Mononuclear cell (primary cell): ENCODE measurements around the gene NFAM1. TPM values are rescaled to one million over a fixed set of nuclear protein-coding genes. Genes with fewer than 3 reads are reported as not detected.

Source experiments
- H3K27me3 ChIP-seq: 2 replicates; pipeline ENCODE4 v1.6.0; 2011; ENCODE audit warnings: low read length, control low read depth; ENCODE audit not compliant: insufficient read depth
- H3K4me1 ChIP-seq: 2 replicates; pipeline ENCODE4 v1.5.1; 2011; ENCODE audit warnings: mild to moderate bottlenecking, low read length, control low read depth; ENCODE audit not compliant: insufficient read depth
- H3K4me3 ChIP-seq: 2 replicates; pipeline ENCODE4 v1.5.1; 2011; ENCODE audit warnings: mild to moderate bottlenecking, low read length, moderate library complexity
- H3K9me3 ChIP-seq: 2 replicates; pipeline ENCODE4 v1.5.1; 2011; ENCODE audit warnings: low read depth, mild to moderate bottlenecking, control low read depth, low read length
- total RNA-seq: library from RNA; depleted of rRNA; stranded (reverse); fragments of >200 nt; gene quantifications from one replicate; pipeline ENCODE4 v1.2.3, GENCODE V29; 2012

The NFAM1 gene
- total RNA-seq, 1 donor, result 14.2 TPM

DNA sequence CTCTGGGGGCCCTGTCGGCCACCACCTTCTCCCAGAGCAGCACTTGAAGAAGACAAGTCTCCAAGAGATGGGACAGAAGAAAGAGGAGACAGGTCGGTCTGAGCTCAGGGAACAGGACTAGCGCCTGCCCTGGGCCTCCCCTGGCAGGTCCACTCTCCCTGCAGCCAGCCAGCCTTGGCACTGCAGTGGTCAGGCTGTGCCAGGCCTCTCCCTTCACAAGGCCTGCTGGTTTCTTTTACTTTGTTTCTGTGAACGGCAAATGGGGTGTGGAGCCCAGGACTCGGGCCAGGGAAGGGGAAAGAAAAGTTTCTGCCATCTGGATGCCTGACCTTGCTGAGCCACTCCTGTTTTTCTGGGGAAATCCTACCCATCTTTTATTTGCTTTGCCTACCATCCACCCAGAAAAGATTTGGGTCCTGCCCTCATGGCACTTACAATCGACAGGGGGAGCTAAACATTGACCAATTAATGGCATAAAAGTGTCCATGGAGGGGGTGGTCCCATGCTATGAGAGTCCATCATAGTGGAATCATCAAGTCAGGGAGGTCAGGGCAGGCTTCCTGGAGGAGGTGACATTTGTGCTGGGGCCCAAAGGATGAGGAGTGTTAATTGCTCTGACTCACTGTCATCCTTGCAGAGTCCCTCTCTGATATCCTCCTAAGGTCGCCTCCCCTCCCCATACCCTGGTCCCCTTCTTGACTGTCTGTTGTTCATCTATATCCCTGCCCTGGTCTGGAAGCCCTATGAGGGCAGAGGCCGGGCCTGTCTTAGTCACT, 65.2 kb downstream of the NFAM1 start:
- Histone ChIP-seq H3K27me3 (peaks cover 53% of the 10 kb centered on the region), H3K4me1 (peaks cover 21% of the 10 kb centered on the region)

DNA sequence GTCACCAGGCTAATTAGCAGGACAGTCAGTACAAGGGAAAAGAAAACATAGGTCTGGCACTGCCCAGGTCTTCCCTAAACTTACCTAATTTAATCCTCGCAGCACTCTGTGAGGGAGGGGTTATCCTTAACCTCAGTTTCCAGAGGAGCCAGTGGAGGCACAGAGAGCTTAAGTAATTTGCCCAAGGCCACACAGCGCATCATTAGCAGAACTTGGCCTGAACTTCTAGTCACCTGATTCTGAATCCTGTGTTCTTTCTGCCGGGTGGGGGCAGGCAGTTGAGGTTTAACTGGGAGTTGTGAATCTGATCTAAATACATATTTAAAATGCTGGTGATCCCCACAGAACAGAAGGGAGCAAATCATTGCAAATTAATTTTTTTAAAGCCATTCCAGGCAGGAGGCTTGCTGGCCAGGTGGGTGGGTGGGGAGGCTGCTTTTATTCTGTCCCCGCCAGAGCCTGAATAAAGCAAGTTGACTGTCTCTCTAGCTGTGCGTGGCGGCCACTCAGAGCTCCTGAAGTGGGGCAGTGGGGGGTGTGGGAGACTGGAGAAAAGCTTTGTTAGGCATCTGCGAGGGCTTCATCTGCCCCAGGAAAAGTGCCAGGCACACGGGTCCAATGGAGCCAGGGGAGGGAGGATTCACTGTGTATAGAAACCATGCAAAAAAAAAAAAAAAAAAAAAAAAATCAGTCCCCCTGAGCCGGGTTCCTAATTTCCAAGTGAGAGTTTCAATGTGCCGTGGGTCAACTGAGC, 66.1 kb downstream of the NFAM1 start:
- Histone ChIP-seq H3K9me3 (no peaks in the 10 kb centered on the region), H3K27me3 (peaks cover 53% of the 10 kb centered on the region), H3K4me3 (no peak overlapping the region), H3K4me1 (peaks cover 21% of the 10 kb centered on the region)

More for the DNA sequence above, 65.2 kb downstream of the NFAM1 start:
- Histone ChIP-seq H3K9me3 (no peaks in the 10 kb centered on the region), H3K4me3 (no peak overlapping the region)

DNA sequence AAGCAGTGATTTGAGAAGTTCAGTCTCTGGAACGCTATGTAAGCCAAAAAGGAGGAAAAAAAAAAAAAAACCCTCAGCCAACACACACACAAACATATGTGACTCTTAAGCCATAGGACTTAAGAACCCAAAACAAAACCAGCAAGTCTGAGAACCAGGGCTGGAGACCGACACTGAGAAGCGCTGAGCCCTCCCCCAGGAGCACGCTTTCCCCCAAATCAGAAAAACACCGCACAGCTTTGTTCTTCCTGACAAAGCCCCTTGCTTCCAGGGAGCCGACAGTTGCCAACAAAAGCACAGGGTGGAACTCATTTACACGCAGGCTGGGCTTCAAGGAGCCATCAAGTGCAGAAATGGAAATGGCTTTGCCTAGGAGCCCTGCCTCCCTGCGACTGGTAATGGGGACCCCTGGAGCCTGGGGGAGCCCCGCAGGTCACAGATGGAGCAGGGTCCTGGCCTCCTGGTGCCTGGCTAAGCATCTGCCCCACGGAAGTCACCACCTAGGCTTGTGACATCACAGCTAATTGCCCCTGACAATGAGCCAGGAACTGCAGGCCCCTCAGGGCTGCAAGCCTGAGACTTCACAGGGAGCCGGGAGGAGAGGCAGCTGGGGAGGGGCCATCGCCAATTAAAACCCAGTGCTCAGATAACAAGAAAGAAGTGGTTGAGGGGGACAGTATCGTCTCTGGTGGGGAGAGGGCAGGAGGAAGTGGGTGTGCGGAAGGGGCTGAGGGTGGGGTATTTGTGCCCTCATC, 66.9 kb downstream of the NFAM1 start:
- Histone ChIP-seq H3K27me3 (peaks cover 53% of the 10 kb centered on the region), H3K4me1 (peaks cover 21% of the 10 kb centered on the region), H3K9me3 (no peaks in the 10 kb centered on the region), H3K4me3 (no peak overlapping the region)

DNA sequence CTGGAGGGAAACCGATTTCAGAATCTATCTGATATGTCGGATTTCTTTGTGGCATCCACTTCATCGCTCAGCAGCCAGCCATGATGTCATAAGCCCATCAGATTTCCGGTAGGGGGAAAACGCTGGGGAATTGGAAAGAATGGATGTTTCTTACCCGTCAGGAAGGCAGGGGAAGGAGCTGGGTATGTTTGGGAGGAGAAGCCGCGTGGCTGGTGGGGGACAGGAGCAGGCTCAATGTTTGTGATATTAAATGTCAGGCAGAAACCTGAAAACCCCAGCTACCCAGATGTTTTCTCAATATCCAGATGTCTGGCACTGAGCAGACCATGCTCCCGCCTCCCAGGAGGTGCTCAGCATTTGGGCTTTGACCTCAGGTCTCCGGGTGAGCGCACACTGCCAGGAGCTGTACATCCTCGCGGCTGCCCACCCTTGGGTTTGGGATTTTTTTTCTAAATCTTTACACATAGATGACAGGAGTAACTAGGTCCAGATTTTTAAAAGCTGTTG, 67.5 kb downstream of the NFAM1 start:
- no peaks in the 10 kb centered on the region for H3K9me3 ChIP-seq
- H3K4me1 ChIP-seq, result peaks cover 18% of the 10 kb centered on the region
- peaks cover 53% of the 10 kb centered on the region for H3K27me3 ChIP-seq
- H3K4me3 ChIP-seq, result no peak overlapping the region

DNA sequence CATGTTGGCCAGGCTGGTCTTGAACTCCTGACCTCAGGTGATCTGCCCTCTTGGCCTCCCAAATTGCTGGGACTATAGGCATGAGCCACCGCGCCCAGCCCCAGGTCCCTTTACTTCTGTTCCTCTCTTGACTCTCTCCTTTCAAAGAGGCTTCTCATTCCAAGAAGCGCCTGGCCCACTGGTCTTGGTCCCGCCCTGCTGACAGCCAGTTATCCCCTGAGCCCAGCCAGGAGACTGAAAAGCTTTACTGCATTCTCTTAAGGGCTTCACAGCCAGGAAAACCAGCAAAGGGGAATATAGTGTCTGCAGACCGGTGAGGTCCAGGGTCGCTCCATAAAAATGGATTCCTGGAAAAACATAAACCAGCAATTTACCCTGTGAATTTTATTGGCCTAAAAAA, 68.3 kb downstream of the NFAM1 start:
- H3K4me1 ChIP-seq, result peaks cover 12% of the 10 kb centered on the region
- H3K4me3 ChIP-seq, result no peak overlapping the region
- peaks cover 53% of the 10 kb centered on the region for H3K27me3 ChIP-seq
- H3K9me3 ChIP-seq, result no peaks in the 10 kb centered on the region

- Histone ChIP-seq H3K9me3 (no peaks in the 10 kb centered on the region), H3K4me1 (no peaks in the 10 kb centered on the region), H3K4me3 (no peak overlapping the region), H3K27me3 (peaks cover 30% of the 10 kb centered on the region)
These were observed 70.7 kb downstream of the NFAM1 start for GRCh38 chr22:42361523-42361922.

DNA sequence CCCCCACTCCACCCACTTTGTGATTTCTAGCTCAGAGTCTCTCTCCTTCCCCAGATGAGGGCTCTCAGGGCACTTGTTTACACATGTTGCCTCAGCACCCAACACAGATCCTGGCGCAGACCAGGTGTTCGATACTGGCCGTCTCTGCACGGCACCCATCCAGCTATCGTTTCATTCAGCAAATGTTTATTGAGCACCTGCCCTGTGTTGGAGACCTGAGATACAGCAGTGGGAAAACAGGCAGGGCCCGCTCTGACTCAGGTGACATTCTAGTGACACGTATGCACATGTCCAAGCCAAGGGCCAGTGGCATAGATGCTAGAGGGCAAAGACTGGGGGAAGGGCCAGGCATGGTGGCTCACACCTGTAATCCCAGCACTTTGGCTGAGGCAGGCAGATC, 71.9 kb downstream of the NFAM1 start:
- peaks cover 18% of the 10 kb centered on the region for H3K27me3 ChIP-seq
- no peak overlapping the region for H3K4me3 ChIP-seq
- no peaks in the 10 kb centered on the region for H3K9me3 ChIP-seq
- no peaks in the 10 kb centered on the region for H3K4me1 ChIP-seq

DNA sequence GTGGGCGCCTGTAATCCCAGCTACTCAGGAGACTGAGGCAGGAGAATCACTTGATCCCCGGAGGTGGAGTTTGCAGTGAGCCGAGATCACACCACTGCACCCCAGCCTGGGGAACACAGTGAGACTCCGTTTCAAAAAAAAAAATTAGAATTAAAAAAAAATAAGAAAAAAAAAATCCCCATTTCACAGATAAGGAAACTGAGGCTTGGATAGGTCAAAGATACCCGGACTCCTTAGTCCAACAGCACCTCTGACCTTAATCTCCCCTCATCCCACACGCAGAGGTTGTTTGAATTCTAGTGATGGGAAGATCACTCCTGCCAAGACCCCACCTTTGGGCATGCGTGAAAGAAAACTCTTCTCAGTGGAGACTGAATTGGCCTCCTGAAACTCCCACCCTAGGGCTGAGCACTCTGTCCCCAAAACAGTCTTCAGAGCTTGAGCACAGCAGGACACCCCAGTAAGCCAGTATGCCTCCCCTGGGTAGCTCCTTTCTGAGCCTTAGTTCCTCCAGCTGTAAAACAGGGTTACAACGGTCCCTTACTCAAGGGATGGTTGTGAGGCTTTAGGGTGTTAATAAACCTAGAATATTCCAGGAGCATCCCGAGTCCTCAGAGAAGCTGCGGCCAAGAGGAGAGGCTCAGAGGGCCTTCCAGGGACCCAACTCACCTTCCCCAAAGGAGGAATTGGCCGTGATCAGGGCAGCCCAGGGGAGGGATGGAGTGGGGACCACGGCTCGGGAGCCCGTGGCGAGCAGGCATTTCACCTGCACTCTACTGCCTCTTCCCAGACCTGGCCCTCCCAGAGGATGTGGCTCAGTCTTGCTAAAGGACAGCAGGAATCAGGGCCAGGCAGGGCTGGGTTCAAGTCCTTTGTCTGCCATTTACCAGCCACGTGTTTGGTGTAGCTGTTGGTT, 73.3 kb downstream of the NFAM1 start:
- Histone ChIP-seq H3K27me3 (peaks cover 5% of the 10 kb centered on the region), H3K4me3 (no peak overlapping the region), H3K4me1 (no peaks in the 10 kb centered on the region), H3K9me3 (no peaks in the 10 kb centered on the region)

DNA sequence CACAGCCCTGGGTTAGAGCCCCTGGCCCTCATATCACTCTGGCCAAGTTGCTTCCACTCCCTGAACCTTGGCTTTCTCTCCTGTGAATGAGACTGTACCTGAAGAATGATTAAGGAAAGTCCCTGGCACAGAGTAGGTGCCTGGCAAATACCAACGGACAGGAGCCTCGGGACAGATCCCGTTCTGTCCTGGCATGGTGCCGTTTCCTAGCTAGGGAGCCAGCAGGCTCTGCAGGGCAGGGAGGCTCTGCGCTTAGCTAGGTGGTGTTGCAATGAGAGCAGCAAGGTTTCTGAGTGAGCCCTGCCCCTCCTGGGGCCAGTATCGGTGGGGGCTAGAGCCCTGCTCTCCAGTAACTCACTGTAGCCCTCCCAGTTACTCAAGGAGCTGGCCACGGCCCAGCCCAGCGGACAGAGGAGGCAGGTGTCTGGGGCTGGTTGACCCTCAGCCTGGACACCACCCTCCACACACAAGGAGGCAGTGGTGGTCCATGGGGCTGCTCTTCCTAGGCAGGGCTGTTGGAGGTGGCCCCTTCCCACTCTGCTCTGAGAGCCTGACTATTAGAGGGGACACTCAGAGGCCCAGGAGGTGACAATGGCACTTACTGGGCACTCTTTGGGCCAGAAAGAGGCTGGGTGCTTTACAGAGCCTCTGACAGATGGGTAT, 74.4 kb downstream of the NFAM1 start:
- Histone ChIP-seq H3K9me3 (no peaks in the 10 kb centered on the region), H3K27me3 (no peaks in the 10 kb centered on the region), H3K4me1 (no peaks in the 10 kb centered on the region)

DNA sequence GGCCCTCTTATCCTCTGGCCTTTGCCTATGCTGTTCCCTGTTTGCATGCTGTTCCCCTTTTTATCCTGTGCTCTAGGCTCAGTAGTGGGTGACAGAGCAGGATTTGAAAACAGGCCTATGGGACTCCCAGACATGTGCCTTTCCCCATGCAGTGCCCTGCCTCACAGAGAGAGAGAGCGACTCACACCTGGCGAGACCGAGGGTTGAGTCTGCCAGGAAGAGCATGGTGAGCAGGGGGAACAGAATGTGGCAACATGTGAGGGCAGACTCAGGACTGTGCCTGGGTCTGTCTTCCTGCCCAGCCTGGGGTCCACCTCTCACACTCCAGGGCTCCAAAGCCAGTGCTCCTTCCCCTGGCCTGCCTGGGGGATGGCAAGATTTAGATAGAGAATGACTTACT, 75.0 kb downstream of the NFAM1 start:
- no peaks in the 10 kb centered on the region for H3K9me3 ChIP-seq
- H3K4me3 ChIP-seq, result no peak overlapping the region
- H3K27me3 ChIP-seq, result no peaks in the 10 kb centered on the region
- H3K4me1 ChIP-seq, result no peaks in the 10 kb centered on the region

More for the DNA sequence above, 74.4 kb downstream of the NFAM1 start:
- H3K4me3 ChIP-seq, result no peak overlapping the region

GRCh38 chr22:42356533-42356932, 75.7 kb downstream of the NFAM1 start:
- Histone ChIP-seq H3K27me3 (no peaks in the 10 kb centered on the region), H3K9me3 (no peaks in the 10 kb centered on the region), H3K4me3 (no peak overlapping the region), H3K4me1 (no peaks in the 10 kb centered on the region)

DNA sequence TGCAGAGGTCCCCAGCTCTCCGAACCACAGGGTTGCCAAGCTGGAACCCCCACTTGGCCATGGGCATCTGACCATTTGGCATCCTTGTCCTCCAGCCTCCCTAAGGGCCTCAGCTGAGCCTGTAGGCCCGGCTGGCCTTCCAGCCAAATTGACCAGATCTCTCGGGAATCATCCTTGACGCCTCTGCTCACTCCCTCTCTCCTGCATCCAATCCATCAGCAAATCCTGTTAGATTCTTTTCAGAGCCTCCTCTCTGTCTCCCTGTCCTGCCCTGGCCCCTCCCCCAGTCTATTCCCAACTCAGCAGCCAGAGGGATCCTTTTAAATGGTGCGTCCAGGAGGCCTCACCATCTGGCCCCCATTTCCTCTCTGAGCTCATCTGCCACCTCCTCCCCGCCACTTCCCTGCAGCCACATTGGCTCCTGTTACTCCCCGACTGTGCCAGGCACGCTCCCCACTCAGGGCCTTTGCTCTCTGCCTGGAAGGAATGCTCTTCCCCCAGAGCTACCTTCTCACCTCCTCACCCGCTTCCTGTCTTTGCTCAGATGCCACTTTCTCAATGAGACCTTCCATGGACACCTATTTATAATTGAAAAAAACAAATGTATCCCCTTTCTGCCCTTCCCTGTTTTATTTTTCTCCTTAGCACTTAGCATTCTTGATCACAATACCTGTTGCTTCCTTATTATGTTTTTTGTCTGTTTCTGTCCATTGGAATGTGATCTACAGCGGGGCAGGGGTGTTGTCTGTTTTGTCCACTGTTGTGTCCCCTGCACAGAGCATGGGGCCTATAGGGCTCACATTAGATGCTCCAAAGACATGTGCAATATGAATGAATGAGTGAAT, 78.1 kb downstream of the NFAM1 start:
- Histone ChIP-seq H3K4me3 (no peak overlapping the region), H3K27me3 (no peaks in the 10 kb centered on the region), H3K4me1 (no peaks in the 10 kb centered on the region), H3K9me3 (no peaks in the 10 kb centered on the region)

DNA sequence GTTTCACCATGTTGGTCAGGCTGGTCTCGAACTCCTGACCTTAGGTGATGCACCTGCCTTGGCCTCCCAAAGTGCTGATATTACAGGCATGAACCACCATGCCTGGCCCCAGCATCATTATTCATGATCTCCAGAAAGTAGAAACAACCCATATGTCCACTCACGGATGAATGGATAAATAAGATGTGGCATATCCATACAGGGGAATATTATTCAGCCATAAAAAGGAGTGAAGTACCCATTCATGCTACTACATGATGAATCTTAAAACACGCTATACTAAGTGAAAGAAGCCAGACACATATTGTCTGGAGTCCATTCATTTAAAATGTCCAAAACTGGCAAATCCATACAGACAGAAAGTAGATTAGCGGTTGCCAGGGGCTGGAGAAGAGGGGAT, 81.8 kb downstream of the NFAM1 start:
- Histone ChIP-seq H3K4me3 (no peak overlapping the region), H3K4me1 (no peaks in the 10 kb centered on the region), H3K27me3 (no peaks in the 10 kb centered on the region), H3K9me3 (no peaks in the 10 kb centered on the region)
